Keratinocyte (primary cell): ENCODE data around the gene UBE4B.

Source experiments
- CTCF ChIP-seq, 3 experiments: IDR thresholded peaks in 1 of 3; conservative IDR thresholded peaks in 1 of 3; optimal IDR thresholded peaks in 1 of 3; 2 replicates in 2 of 3; 3 replicates in 1 of 3; pipeline versions ENCODE3 to v1.5.1; 2011; ENCODE audit warnings: low read length in 3 of 3, mild to moderate bottlenecking in 3 of 3, moderate library complexity in 2 of 3, control low read depth in 1 of 3, inconsistent platforms in 1 of 3; ENCODE audit not compliant: insufficient read depth in 2 of 3; ENCODE audit errors: extremely low read depth in 1 of 3
- EZH2 ChIP-seq: IDR thresholded peaks from one replicate; pipeline ENCODE4 v1.6.1; 2012; ENCODE audit warnings: inconsistent platforms, mild to moderate bottlenecking, low read length, moderate library complexity

DNA sequence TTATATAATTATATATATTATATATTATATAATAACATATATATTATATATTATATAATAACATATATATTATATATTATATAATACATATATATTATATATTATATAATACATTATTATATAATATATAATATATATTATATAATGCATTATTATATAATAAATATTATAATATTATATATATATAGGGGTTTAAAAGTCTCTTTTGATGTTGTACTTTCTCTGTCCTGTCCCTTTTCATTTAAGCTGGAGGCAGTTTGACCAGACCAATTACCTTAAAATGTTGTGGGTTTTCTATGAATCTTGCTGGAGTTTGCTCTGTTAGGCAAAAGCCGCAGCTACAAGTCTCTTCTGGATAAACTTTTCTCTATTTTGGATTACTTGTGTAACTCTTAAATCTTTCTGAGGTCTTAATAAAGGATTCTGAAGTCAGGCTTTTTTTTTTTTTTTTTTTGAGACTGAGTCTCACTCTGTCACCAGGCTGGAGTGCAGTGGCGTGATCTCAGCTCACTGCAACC is 155.4 kb downstream of the UBE4B start:
- TF ChIP-seq CTCF (optimal IDR thresholded peaks at IDR 0.05 in 1 of 3, IDR thresholded peaks at IDR 0.05 in 1 of 3, conservative IDR thresholded peaks at IDR 0.05 in 1 of 3; ENCODE audit: extremely low read depth in 1 of 3, insufficient read depth in 2 of 3, low read length in 3 of 3) (no peak), EZH2 (no peak)
